Astrocyte (in vitro differentiated cells and primary cell): ENCODE measurements around the gene DCST2. TPM values are rescaled to one million over a fixed set of nuclear protein-coding genes. Genes with fewer than 3 reads are reported as not detected.

ENCODE experiments used
- DNase-seq: peaks from one replicate; pipeline ENCODE4 v3.0.0-alpha.2; 2010; ENCODE audit warnings: low read depth
- FAIRE-seq: peaks from 2 replicates; lab custom pipeline; 2011; peaks lifted over from hg19 to GRCh38; lab: Jason Lieb, UNC
- H2AFZ ChIP-seq: 2 replicates; pipeline ENCODE4 v1.6.0; 2012; ENCODE audit warnings: low read depth, low read length, inconsistent platforms
- H3K27ac ChIP-seq: 2 replicates; pipeline ENCODE4 v1.5.1; 2011; ENCODE audit warnings: low read depth, low read length, inconsistent platforms
- H3K27me3 ChIP-seq: 2 replicates; pipeline ENCODE4 v1.6.0; 2011; ENCODE audit warnings: low read length, inconsistent platforms; ENCODE audit not compliant: insufficient read depth
- H3K36me3 ChIP-seq: 2 replicates; pipeline ENCODE4 v1.5.1; 2011; ENCODE audit warnings: low read length, inconsistent platforms; ENCODE audit not compliant: insufficient read depth
- H3K4me1 ChIP-seq: 2 replicates; pipeline ENCODE4 v1.5.1; 2011; ENCODE audit warnings: low read length, inconsistent platforms; ENCODE audit not compliant: insufficient read depth
- H3K4me2 ChIP-seq: 2 replicates; pipeline ENCODE4 v1.6.0; 2012; ENCODE audit warnings: low read length, inconsistent platforms
- H3K4me3 ChIP-seq: 2 replicates; pipeline ENCODE4 v1.5.1; 2011; ENCODE audit warnings: low read depth, mild to moderate bottlenecking, low read length, inconsistent platforms; ENCODE audit not compliant: insufficient read depth
- H3K79me2 ChIP-seq: 2 replicates; pipeline ENCODE4 v1.6.0; 2012; ENCODE audit warnings: mild to moderate bottlenecking, low read length, inconsistent platforms; ENCODE audit not compliant: insufficient read depth
- H3K9ac ChIP-seq: 2 replicates; pipeline ENCODE4 v1.6.0; 2012; ENCODE audit warnings: mild to moderate bottlenecking, low read length, inconsistent platforms
- H3K9me3 ChIP-seq: 2 replicates; pipeline ENCODE4 v1.5.1; 2012; ENCODE audit warnings: low read depth, mild to moderate bottlenecking, low read length, inconsistent platforms; ENCODE audit not compliant: insufficient read depth
- H4K20me1 ChIP-seq: 2 replicates; pipeline ENCODE4 v1.6.0; 2012; ENCODE audit warnings: low read length, inconsistent platforms; ENCODE audit not compliant: insufficient read depth
- H3K27ac Mint-ChIP-seq: one replicate; pipeline ENCODE4 v1.8.0; 2021; ENCODE audit warnings: mild to moderate bottlenecking, mixed read lengths; ENCODE audit not compliant: unreplicated experiment
- H3K27me3 Mint-ChIP-seq: one replicate; pipeline ENCODE4 v1.8.0; 2021; ENCODE audit warnings: low read depth, mixed read lengths; ENCODE audit not compliant: unreplicated experiment
- H3K36me3 Mint-ChIP-seq: one replicate; pipeline ENCODE4 v1.8.0; 2021; ENCODE audit warnings: low read depth, mixed read lengths; ENCODE audit not compliant: unreplicated experiment
- H3K4me1 Mint-ChIP-seq: one replicate; pipeline ENCODE4 v1.8.0; 2021; ENCODE audit warnings: low read depth, mixed read lengths; ENCODE audit not compliant: unreplicated experiment
- H3K4me3 Mint-ChIP-seq: one replicate; pipeline ENCODE4 v1.8.0; 2021; ENCODE audit warnings: mild to moderate bottlenecking, moderate library complexity, mixed read lengths; ENCODE audit not compliant: unreplicated experiment
- H3K9me3 Mint-ChIP-seq: one replicate; pipeline ENCODE4 v1.8.0; 2021; ENCODE audit warnings: mild to moderate bottlenecking, mixed read lengths; ENCODE audit not compliant: unreplicated experiment
- CTCF ChIP-seq: IDR thresholded peaks from 2 replicates; pipeline ENCODE4 v1.5.1; 2011; ENCODE audit warnings: low read depth, mild to moderate bottlenecking, inconsistent platforms, low read length, moderate library complexity; ENCODE audit not compliant: insufficient read depth
- EZH2 ChIP-seq: IDR thresholded peaks from 2 replicates; pipeline ENCODE4 v1.6.1; 2012; ENCODE audit warnings: mild to moderate bottlenecking, low read length, inconsistent platforms; ENCODE audit not compliant: insufficient read depth
- total RNA-seq: library from RNA; stranded (reverse); gene quantifications from 2 replicates; pipeline ENCODE4 v1.2.1, GENCODE V29; 2021

DCST2 gene
- total RNA-seq, 1 donor from 2014 or later: 0.34 TPM

DNA sequence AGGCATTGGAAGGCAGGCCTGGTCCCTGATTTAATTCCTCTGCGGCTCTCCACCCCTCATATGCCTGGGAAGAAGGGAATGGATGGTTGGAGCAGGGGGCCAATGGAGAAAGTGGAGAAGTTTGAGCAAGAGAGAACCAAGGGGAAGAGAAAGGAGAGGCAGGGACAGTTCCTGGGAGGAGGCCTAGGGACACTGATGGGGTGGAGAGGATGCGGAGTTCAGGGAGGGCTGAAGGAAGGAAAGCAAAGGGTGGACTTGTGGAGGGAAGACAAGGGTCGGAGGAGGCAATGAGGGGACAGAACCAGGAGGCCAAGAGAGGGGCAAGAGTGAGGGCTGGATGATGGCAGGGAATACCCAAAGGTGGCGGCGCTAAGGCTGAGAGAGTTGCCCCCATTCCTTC, 23.8 kb downstream of the DCST2 start:
- no peaks in the 10 kb centered on the region for H3K36me3 ChIP-seq
- peaks cover 8% of the 10 kb centered on the region for H3K4me1 ChIP-seq
- FAIRE-seq (no peak), DNase-seq (no peak)
- no peak overlapping the region for H3K27ac ChIP-seq
- H3K27me3 Mint-ChIP-seq: no peaks in the 10 kb centered on the region
- H3K27me3 ChIP-seq: no peaks in the 10 kb centered on the region
- H3K9me3 Mint-ChIP-seq: no peaks in the 10 kb centered on the region
- peaks cover 9% of the 10 kb centered on the region for H3K36me3 Mint-ChIP-seq
- H3K4me3 Mint-ChIP-seq: no peak overlapping the region
- peaks cover 7% of the 10 kb centered on the region for H3K4me1 Mint-ChIP-seq
- TF ChIP-seq CTCF (no peak), EZH2 (no peak)
- H3K27ac Mint-ChIP-seq: no peak overlapping the region
- H3K4me2 ChIP-seq: no peak overlapping the region
- peaks cover 68% of the 10 kb centered on the region for H4K20me1 ChIP-seq
- no peak overlapping the region for H3K9ac ChIP-seq
- no peaks in the 10 kb centered on the region for H3K9me3 ChIP-seq
- no peak overlapping the region for H2AFZ ChIP-seq
- H3K4me3 ChIP-seq: no peak overlapping the region
- H3K79me2 ChIP-seq: peaks cover 34% of the 10 kb centered on the region

GRCh38 chr1:155009221-155009711, 24.3 kb downstream of the DCST2 start:
- H3K9ac ChIP-seq: no peak overlapping the region
- Mint-ChIP-seq H3K27me3 (no peaks in the 10 kb centered on the region), H3K27ac (no peak overlapping the region), H3K4me3 (no peak overlapping the region), H3K4me1 (peaks cover 11% of the 10 kb centered on the region), H3K36me3 (peaks cover 11% of the 10 kb centered on the region), H3K9me3 (no peaks in the 10 kb centered on the region)
- no peak overlapping the region for H2AFZ ChIP-seq
- no peaks in the 10 kb centered on the region for H3K36me3 ChIP-seq
- peaks cover 13% of the 10 kb centered on the region for H3K4me1 ChIP-seq
- H3K4me2 ChIP-seq: no peak overlapping the region
- no peaks in the 10 kb centered on the region for H3K9me3 ChIP-seq
- TF ChIP-seq CTCF (no peak), EZH2 (no peak)
- FAIRE-seq: no peak
- no peak overlapping the region for H3K4me3 ChIP-seq
- peaks cover 64% of the 10 kb centered on the region for H4K20me1 ChIP-seq
- DNase-seq: no peak
- no peak overlapping the region for H3K27ac ChIP-seq
- H3K79me2 ChIP-seq: peaks cover 39% of the 10 kb centered on the region
- no peaks in the 10 kb centered on the region for H3K27me3 ChIP-seq
